Left lung (tissue), 10 donors: Measurements from ENCODE around the gene ENKD1. TPM values are rescaled to one million over a fixed set of nuclear protein-coding genes. Genes with fewer than 3 reads are reported as not detected.

Source experiments
- ATAC-seq: fragments of 200-7000 bp; cut with Tn5 transposase; one replicate; pipeline ENCODE4 v1.9.1; 2020; ENCODE audit warnings: moderate library complexity
- DNase-seq, 4 donors: peaks; one replicate each; pipeline ENCODE4 v3.0.0-alpha.2; 2013 to 2020
- H3K27ac ChIP-seq, 2 donors: fragments of 200-600 bp; sonication (generic) in 1 of 2; one replicate each; pipeline versions ENCODE4 v1.5.0 to v1.8.0; 2020 to 2021
- H3K27me3 ChIP-seq, 2 donors: fragments of 200-600 bp; sonication (generic) in 1 of 2; one replicate each; pipeline versions ENCODE4 v1.5.0 to v1.8.0; 2020 to 2021
- H3K36me3 ChIP-seq, 2 donors: fragments of 200-600 bp; sonication (generic) in 1 of 2; one replicate each; pipeline versions ENCODE4 v1.5.0 to v1.8.0; 2020 to 2021
- H3K4me1 ChIP-seq, 2 donors: fragments of 200-600 bp; one replicate each; pipeline ENCODE4 v1.8.0; 2021
- H3K4me3 ChIP-seq, 2 donors: fragments of 200-600 bp; sonication (generic) in 1 of 2; one replicate each; pipeline versions ENCODE4 v1.5.0 to v1.8.0; 2020 to 2021; ENCODE audit warnings: mild to moderate bottlenecking in 1 of 2
- H3K9me3 ChIP-seq, 2 donors: fragments of 200-600 bp; sonication (generic) in 1 of 2; one replicate each; pipeline versions ENCODE4 v1.5.0 to v1.8.0; 2020 to 2021
- CTCF ChIP-seq, 2 donors: fragments of 200-600 bp; sonication (generic) in 1 of 2; IDR thresholded peaks; one replicate each; pipeline versions ENCODE4 v1.5.0 to v1.8.0; 2021; ENCODE audit warnings: antibody characterized with exemption in 2 of 2
- intact Hi-C, 2 donors: fragments of 100-400 bp; cut with DNase I; formaldehyde crosslinking; loops; one replicate each; pipeline versions ENCODE4 v1.11.2 to v1.14.2; 2022
- polyA plus RNA-seq, 6 donors: library from polyadenylated mRNA; unstranded; fragments of 120-200 nt; gene quantifications; one replicate each; pipeline ENCODE4 v1.2.1, GENCODE V29; 2013; ENCODE audit not compliant: insufficient read length in 6 of 6
- total RNA-seq, 2 donors: library from RNA; stranded (reverse); fragmentation: NEBNext Ultra II Directional; extraction: Animal tissue kit (Norgen Biotek cat#: 25700); gene quantifications; one replicate each; pipeline ENCODE4 v1.2.1, GENCODE V29; 2021
- donor health status: DM: no; HTN: yes; CAD: no.
- donor health status: DM: no; HTN: no; CAD: no.

ENKD1 gene
- total and polyA plus RNA-seq, 8 donors, result 11.2 to 26.0 (median 22.0) TPM

GRCh38 chr16:67645397-67646121 lies 21.0 kb downstream of the ENKD1 start:
- no peaks in the 10 kb centered on the region for H3K9me3 ChIP-seq
- H3K27ac ChIP-seq, result peak overlapping the region in 1 of 2 donors; percentile 28
- TF ChIP-seq CTCF (IDR thresholded peaks at IDR 0.05), result no peak
- DNase-seq, result no peak
- no peaks in the 10 kb centered on the region for H3K36me3 ChIP-seq
- intact Hi-C loops, result loop anchor here in 1 of 2 donors (10.0 kb wide), 1 partner anchor 101 kb away; no protein-coding TSS in a partner anchor
- H3K27me3 ChIP-seq, result peaks cover 28 to 62% of the 10 kb centered on the region in 2 donors
- peaks cover 0 to 16% of the 10 kb centered on the region in 2 donors for H3K4me1 ChIP-seq
- no peak for ATAC-seq
- peak overlapping the region in 1 of 2 donors; percentile 42 for H3K4me3 ChIP-seq

- H3K4me3 ChIP-seq, result no peak overlapping the region
- no peak for ATAC-seq
- peaks cover 0 to 16% of the 10 kb centered on the region in 2 donors for H3K4me1 ChIP-seq
- no peak for DNase-seq
- no peaks in the 10 kb centered on the region for H3K9me3 ChIP-seq
- no peak overlapping the region for H3K27ac ChIP-seq
- intact Hi-C loops, result loop anchor here in 1 of 2 donors (10.0 kb wide), 1 partner anchor 99 kb away; no protein-coding TSS in a partner anchor
- peaks cover 0 to 8% of the 10 kb centered on the region in 2 donors for H3K36me3 ChIP-seq
- TF ChIP-seq CTCF (IDR thresholded peaks at IDR 0.05), result no peak
- H3K27me3 ChIP-seq, result peaks cover 27 to 46% of the 10 kb centered on the region in 2 donors
These were observed 22.5 kb downstream of the ENKD1 start for GRCh38 chr16:67644038-67644437.

GRCh38 chr16:67641779-67642708 lies 24.5 kb downstream of the ENKD1 start:
- peak overlapping the region in 1 of 2 donors; percentile 3 for H3K27ac ChIP-seq
- peak; percentile 78 for ATAC-seq
- H3K27me3 ChIP-seq, result peaks cover 14 to 26% of the 10 kb centered on the region in 2 donors
- no peak for TF ChIP-seq CTCF (IDR thresholded peaks at IDR 0.05)
- intact Hi-C loops, result loop anchor here in 1 of 2 donors (10.0 kb wide), 1 partner anchor 97 kb away; no protein-coding TSS in a partner anchor
- H3K4me1 ChIP-seq, result peaks cover 0 to 16% of the 10 kb centered on the region in 2 donors
- H3K36me3 ChIP-seq, result peaks cover 0 to 28% of the 10 kb centered on the region in 2 donors
- no peaks in the 10 kb centered on the region for H3K9me3 ChIP-seq
- H3K4me3 ChIP-seq, result no peak overlapping the region
- DNase-seq, result peak in 1 of 4 donors; percentile 71

GRCh38 chr16:67637625-67638024 lies 28.9 kb downstream of the ENKD1 start:
- peaks cover 0 to 4% of the 10 kb centered on the region in 2 donors for H3K4me1 ChIP-seq
- H3K4me3 ChIP-seq, result no peak overlapping the region
- H3K36me3 ChIP-seq, result peaks cover 0 to 73% of the 10 kb centered on the region in 2 donors
- intact Hi-C loops, result no loop called here
- DNase-seq, result no peak
- no peak for TF ChIP-seq CTCF (IDR thresholded peaks at IDR 0.05)
- ATAC-seq, result no peak
- no peaks in the 10 kb centered on the region for H3K27me3 ChIP-seq
- H3K27ac ChIP-seq, result no peak overlapping the region
- H3K9me3 ChIP-seq, result no peaks in the 10 kb centered on the region
